ENCODE data around the gene CHCHD6. TPM values are rescaled to one million over a fixed set of nuclear protein-coding genes. Genes with fewer than 3 reads are reported as not detected.

The CHCHD6 gene
- total RNA-seq, 1 experiment from 2014 or later, result 47.7 TPM

DNA sequence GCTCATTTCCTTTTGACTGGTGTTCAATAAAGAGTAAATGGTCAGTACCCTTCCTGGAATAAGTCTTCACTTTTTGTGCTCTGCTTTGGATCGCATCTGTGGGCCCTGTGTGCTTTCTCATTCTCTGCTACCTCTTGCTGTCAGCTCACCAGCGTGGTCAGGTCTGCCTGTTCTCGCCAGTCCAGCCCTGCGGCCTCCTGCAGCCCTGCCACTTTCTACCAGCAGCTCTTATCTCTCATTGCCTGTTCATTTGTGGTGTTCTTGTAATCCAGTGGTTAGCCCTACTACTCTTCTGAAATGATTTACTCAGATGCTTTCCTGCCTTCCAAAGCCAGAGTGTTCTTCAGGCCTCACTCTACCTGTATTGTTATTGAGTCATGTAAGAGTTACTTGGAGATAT lies 54.8 kb downstream of the CHCHD6 start:
- H4K20me1 ChIP-seq (ENCODE audit: insufficient read depth), result no peaks in the 10 kb centered on the region
- H3K27ac ChIP-seq, result no peak overlapping the region
- no peak for DNase-seq
- no peak overlapping the region for H3K4me3 ChIP-seq
- no peaks in the 10 kb centered on the region; the same call in 1 of the 2 replicates for H3K9me2 ChIP-seq (ENCODE audit: insufficient read depth)
- intact Hi-C loops (cut with micrococcal nuclease; ENCODE audit: unreplicated experiment), result no loop called here
- H3K79me2 ChIP-seq (ENCODE audit: low read depth), result no peaks in the 10 kb centered on the region
- no peak for TF ChIP-seq EZH2 (IDR thresholded peaks at IDR 0.05; ENCODE audit: low read depth)
- TF ChIP-seq, protein P1, sequence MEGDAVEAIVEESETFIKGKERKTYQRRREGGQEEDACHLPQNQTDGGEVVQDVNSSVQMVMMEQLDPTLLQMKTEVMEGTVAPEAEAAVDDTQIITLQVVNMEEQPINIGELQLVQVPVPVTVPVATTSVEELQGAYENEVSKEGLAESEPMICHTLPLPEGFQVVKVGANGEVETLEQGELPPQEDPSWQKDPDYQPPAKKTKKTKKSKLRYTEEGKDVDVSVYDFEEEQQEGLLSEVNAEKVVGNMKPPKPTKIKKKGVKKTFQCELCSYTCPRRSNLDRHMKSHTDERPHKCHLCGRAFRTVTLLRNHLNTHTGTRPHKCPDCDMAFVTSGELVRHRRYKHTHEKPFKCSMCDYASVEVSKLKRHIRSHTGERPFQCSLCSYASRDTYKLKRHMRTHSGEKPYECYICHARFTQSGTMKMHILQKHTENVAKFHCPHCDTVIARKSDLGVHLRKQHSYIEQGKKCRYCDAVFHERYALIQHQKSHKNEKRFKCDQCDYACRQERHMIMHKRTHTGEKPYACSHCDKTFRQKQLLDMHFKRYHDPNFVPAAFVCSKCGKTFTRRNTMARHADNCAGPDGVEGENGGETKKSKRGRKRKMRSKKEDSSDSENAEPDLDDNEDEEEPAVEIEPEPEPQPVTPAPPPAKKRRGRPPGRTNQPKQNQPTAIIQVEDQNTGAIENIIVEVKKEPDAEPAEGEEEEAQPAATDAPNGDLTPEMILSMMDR (conservative IDR thresholded peaks at IDR 0.05), result no peak
- no peak overlapping the region for H3K4me2 ChIP-seq
- ChIA-PET CTCF (no interaction called here), POLR2A (ENCODE audit: unreplicated experiment) (no interaction called here)
- H3K4me1 ChIP-seq (replicated peaks; ENCODE audit: insufficient read depth), result no peaks in the 10 kb centered on the region
- no peaks in the 10 kb centered on the region for H3K9me3 ChIP-seq (ENCODE audit: insufficient read depth, low read depth)
- no peak overlapping the region for H2AFZ ChIP-seq
- no TSS peak for BruUV-seq (replicated peaks)
- no peaks in the 10 kb centered on the region for H3K36me3 ChIP-seq (ENCODE audit: low read depth)
- H3K27me3 ChIP-seq (ENCODE audit: insufficient read depth, low read depth), result no peaks in the 10 kb centered on the region
- no peaks in the 10 kb centered on the region for H3F3A ChIP-seq (ENCODE audit: insufficient read depth, low read depth)

DNA sequence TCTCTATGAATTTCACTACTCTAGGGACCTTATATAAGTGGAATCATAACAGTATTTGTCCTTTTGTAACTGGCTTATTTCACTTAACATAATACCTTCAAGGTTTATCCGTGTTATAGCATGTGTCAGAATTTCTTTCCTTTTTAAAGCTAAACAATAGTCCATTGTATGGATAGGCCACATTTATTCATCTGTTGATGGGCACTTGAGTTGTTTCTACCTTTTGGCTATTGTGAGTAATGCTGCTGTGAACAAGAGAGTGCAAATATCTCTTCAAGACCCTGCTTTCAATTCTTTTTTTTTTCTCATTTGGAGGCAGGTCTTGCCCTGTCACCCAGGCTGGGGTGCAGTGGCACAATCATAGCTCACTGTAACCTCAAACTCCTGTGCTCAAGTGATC lies 56.5 kb downstream of the CHCHD6 start:
- intact Hi-C loops (cut with micrococcal nuclease; ENCODE audit: unreplicated experiment), result no loop called here
- Histone ChIP-seq H2AFZ (no peak overlapping the region), H3K9me2 (ENCODE audit: insufficient read depth) (no peaks in the 10 kb centered on the region; the same call in 1 of the 2 replicates), H3K79me2 (ENCODE audit: low read depth) (no peaks in the 10 kb centered on the region), H3K27me3 (ENCODE audit: insufficient read depth, low read depth) (no peaks in the 10 kb centered on the region), H4K20me1 (ENCODE audit: insufficient read depth) (no peaks in the 10 kb centered on the region), H3F3A (ENCODE audit: insufficient read depth, low read depth) (no peaks in the 10 kb centered on the region), H3K27ac (no peak overlapping the region), H3K4me1 (replicated peaks; ENCODE audit: insufficient read depth) (no peaks in the 10 kb centered on the region), H3K4me2 (no peak overlapping the region), H3K36me3 (ENCODE audit: low read depth) (no peaks in the 10 kb centered on the region), H3K9me3 (ENCODE audit: insufficient read depth, low read depth) (no peaks in the 10 kb centered on the region), H3K4me3 (no peak overlapping the region)
- CTCF ChIA-PET, result no interaction called here
- TF ChIP-seq EZH2 (IDR thresholded peaks at IDR 0.05; ENCODE audit: low read depth), result no peak
- TF ChIP-seq, protein P1 (conservative IDR thresholded peaks at IDR 0.05), result no peak
- POLR2A ChIA-PET (ENCODE audit: unreplicated experiment), result no interaction called here
- no peak for DNase-seq
- no TSS peak for BruUV-seq (replicated peaks)

DNA sequence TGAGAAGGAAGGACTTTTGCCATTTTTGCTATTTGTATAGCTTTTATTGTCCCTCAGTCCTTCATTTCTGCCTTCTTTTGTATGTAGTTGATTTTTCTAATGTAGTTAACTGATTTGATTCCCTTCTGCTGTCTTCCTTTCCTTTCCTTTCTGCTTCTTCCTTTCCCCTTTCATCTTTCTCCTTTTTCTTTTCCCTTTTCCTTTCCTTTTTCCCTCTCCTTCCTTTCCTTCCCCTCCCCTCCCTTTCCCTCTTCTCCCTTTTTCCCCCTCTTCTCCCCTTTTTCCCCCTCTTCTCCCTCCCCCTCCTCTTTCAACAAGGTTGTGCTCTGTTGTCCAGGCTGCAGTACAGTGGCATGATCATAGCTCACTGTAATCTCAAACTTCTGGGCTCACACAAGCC lies 59.0 kb downstream of the CHCHD6 start:
- no peak overlapping the region for H3K4me3 ChIP-seq
- no peaks in the 10 kb centered on the region; the same call in 1 of the 2 replicates for H3K9me2 ChIP-seq (ENCODE audit: insufficient read depth)
- ChIA-PET CTCF (no interaction called here), POLR2A (ENCODE audit: unreplicated experiment) (no interaction called here)
- no peak overlapping the region for H3K4me2 ChIP-seq
- no peak for DNase-seq
- no peak overlapping the region for H3K27ac ChIP-seq
- no peaks in the 10 kb centered on the region for H3K36me3 ChIP-seq (ENCODE audit: low read depth)
- H2AFZ ChIP-seq, result no peak overlapping the region
- no peaks in the 10 kb centered on the region for H3K27me3 ChIP-seq (ENCODE audit: insufficient read depth, low read depth)
- intact Hi-C loops (cut with micrococcal nuclease; ENCODE audit: unreplicated experiment), result no loop called here
- no peaks in the 10 kb centered on the region; the same call in 1 of the 2 replicates for H4K20me1 ChIP-seq (ENCODE audit: insufficient read depth)
- no TSS peak for BruUV-seq (replicated peaks)
- no peaks in the 10 kb centered on the region for H3K79me2 ChIP-seq (ENCODE audit: low read depth)
- no peaks in the 10 kb centered on the region for H3F3A ChIP-seq (ENCODE audit: insufficient read depth, low read depth)
- no peaks in the 10 kb centered on the region for H3K4me1 ChIP-seq (replicated peaks; ENCODE audit: insufficient read depth)
- no peak for TF ChIP-seq EZH2 (IDR thresholded peaks at IDR 0.05; ENCODE audit: low read depth)
- TF ChIP-seq, protein P1 (conservative IDR thresholded peaks at IDR 0.05), result no peak
- H3K9me3 ChIP-seq (ENCODE audit: insufficient read depth, low read depth), result no peaks in the 10 kb centered on the region

Data from PC-9 (cell line).